GM12872 (cell line): ENCODE measurements around the gene XRN2.

ENCODE experiments used
- TF ChIP-seq, protein P1 (sequence below): IDR thresholded peaks from 3 replicates; pipeline ENCODE4 v1.5.1; 2011; ENCODE audit warnings: low read depth, mild to moderate bottlenecking, low read length, moderate library complexity; ENCODE audit not compliant: insufficient read depth

Gene XRN2

DNA sequence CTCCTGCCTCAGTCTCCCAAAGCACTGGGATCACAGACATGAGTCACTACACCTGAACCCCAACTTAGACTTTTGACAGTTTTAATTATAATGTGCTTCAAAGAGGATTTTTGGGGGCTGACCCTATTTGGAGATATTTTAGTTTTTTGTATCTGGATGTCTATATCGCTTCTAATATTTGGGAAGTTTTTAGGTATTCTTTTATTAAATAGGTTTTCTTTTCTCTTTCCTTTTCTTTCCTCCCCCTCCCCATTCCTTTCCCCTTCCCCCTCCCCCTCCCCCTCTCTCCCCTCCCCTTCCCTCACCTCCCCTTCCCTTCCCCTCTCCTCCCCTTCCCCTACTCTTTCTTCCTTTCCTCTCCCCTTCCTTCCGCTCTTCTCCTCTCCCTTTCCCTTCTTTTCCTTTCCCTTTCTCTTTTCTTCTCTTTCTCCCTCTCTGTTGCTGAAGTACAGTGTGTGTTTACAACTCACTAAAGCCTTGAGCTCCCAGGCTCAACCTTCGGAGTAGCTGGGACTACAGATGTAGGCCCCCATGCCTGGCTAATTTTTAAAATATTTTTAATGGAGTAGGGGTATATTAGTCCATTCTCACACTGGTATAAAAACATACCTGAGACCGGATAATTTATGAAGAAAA is 118.6 kb downstream of the XRN2 start:
- TF ChIP-seq, protein P1, sequence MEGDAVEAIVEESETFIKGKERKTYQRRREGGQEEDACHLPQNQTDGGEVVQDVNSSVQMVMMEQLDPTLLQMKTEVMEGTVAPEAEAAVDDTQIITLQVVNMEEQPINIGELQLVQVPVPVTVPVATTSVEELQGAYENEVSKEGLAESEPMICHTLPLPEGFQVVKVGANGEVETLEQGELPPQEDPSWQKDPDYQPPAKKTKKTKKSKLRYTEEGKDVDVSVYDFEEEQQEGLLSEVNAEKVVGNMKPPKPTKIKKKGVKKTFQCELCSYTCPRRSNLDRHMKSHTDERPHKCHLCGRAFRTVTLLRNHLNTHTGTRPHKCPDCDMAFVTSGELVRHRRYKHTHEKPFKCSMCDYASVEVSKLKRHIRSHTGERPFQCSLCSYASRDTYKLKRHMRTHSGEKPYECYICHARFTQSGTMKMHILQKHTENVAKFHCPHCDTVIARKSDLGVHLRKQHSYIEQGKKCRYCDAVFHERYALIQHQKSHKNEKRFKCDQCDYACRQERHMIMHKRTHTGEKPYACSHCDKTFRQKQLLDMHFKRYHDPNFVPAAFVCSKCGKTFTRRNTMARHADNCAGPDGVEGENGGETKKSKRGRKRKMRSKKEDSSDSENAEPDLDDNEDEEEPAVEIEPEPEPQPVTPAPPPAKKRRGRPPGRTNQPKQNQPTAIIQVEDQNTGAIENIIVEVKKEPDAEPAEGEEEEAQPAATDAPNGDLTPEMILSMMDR = no peak

DNA sequence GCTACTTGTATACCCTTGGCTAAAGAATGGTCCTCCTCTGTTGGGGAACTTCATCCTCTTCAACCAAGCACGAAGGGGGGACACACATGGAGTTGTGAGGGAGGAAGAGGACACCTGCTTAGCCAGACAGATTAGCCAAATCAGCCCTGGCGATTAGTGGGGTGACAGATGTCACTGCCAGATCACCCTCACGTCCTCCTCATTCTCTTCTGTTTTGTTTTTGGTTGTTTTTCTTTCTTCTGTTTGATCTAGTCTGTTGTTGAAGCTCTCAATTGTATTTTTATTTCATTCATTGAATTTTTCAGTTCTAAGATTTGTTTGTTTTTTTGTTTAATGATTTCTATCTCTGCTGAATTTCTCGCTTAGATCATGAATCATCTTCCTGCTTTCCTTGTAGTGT is 121.7 kb downstream of the XRN2 start:
- TF ChIP-seq, protein P1 = no peak

DNA sequence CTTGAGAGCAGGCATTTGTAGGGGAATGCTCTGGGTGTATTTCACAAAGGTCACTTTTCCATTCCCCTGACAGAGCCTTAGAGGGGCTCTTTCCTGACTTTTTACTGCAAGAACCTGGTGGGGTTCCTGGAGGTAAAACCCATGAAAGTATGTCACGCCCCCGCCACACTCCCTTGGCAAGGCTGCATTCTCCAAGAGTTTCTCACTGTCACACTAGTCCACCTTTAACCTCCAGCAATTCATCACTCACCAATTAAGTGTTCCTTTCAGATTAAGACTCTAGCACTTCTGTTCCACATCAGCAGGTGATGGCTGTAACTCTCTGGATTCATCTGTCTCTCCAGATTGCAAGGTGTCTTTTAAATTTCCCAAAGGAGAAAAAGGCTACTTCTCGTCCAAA is 126.9 kb downstream of the XRN2 start:
- TF ChIP-seq, protein P1 = no peak

DNA sequence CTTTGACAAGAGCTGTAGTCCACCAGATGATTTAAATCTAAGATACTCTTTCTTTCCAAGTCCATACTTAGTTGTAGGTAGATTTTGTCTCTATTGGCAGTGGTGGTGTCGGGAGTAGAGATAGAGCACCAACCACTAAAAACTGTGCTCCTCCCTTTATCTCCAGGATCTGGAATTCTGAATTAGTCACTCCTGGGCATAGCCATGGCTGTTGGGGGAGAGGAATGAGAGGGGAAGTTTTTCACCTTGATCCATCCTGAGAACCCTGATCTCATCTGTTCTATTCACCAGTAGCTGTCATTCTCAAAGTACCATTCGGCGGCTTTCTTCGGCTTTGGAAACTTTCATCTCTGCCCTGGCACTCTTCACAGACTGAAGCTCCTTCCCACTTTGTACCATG is 129.8 kb downstream of the XRN2 start:
- TF ChIP-seq, protein P1 = no peak

DNA sequence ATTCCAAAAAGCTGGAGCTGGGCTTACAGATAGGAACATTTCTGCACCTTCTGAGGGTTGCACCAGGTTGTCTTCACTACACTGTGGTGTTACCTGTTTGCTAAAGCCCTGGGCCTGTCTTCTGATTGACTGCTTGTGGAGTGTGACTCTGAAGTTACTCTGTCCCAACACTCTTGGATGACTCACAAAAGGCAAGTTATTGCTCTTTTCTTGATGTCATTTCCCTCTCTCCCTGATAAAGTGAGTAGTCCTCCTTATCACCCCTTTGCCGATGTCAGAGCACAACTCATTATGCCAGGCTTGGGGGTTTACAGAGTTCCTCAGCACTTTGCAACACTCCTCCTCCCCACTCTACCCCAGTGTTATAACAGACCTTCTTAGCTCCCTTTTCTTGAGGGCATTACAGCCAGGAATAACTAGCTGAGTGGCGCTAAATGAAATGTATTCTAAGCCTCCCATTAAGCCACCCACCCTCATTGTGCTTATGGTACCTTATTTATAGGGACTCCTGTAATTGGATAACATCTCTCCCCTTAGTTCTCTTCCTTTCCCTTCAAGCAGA is 130.3 kb downstream of the XRN2 start:
- TF ChIP-seq, protein P1 = no peak

DNA sequence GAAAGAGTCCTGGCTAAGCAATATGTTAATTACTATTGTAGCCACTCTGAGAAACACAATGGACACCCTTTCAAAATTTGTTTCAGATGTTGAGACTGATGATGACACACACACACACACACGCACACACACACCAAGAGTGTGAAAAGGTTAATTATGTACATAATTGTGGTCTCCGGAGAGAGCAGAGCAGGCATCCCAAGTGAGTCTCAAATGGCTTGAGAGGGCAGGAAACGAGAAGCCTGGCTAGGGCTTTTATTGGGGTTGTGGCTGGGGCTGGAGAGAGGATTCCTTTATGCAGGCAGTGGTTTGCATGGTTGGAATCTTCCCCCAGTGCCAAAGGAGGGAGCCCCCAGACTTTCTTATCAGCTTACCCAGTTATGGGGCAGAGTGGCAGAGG is 132.4 kb downstream of the XRN2 start:
- TF ChIP-seq, protein P1 = no peak

DNA sequence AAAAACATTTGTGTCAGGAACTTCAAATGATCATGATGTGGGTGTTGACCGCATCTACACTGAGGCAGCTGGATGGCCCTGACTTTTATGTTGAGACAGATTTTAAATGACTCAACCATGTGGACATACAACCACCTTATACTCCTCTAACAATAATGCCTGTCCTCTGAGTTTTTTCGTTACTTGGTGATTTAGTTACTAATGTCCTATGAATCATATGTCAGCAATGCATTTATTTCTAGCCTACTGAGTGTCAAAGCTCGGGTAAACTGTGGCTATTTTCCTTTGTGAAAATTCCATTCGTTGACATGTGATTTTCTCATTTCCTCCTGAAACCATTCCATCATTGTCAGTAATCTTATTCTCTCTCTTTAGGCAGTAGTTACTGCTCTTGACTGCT is 133.1 kb downstream of the XRN2 start:
- TF ChIP-seq, protein P1 = no peak

DNA sequence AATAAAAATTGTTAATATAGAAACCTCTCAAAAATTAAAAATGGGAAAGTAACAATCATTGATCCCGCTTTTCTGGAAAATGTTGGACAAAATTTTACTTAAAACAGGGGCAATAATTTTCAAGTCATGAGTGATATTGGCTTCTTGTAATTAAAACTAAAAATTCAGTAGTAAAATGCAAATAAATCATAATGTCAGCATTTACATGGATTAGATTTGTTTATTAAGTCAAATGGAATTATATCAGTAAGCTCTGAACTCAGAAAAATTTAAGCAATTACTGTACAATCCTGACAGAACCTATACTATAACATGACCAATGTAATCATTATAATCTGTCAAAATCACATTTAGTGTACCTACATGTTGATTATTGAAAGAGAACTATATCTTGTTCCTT is 134.1 kb downstream of the XRN2 start:
- TF ChIP-seq, protein P1 = no peak
